ENCODE data around the gene HOXA4.

The HOXA4 gene

DNA sequence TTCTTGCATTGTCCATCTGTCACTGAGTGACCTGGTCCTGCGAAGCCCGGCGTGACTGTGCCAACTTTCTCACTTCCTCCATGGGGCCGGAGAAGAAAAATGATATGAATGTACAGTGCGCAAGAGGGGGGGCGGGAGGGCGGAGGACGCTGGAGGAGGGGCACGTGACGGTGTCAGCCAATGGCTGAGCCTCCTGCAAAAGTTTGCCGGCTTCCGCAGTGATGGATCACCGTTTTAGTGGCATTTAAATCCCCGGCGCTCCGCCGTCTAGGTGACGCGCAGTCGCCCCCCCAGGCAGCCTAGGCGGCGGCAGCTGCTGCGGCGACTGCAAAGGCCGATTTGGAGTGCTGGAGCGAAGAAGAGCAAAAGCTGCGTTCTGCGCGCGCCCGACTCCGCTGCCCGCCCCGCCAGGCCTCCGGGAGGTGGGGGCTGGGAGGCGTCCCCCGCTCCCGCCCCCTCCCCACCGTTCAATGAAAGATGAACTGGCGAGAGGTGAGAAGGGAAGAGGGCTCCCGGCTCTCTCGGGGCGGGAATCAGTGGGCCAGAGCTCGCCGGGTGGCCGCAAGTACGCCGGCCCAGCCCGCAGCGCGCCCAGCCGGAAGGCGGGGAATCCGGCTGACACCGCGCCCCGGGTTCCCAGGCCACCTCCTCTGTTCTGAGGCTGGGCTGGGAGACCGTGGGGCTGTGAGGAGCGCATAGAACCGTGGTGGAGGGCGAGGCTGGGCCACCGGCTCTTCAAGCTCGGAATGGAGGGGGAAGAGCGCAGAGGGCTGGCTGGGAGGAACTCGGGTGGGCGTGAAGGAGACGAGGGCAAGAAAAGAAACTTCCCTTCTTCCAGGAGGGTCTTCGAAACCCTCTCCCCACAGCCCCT is 34.4 kb downstream of the HOXA4 start, which contains the start of gene HOXA1:
HOXA1 (minus strand) TSS at position 104 of the 871 bp plus-strand sequence; CDS start at position 16, 88 bp downstream.
- no peaks in the 10 kb centered on the region for H3K27me3 ChIP-seq (ENCODE audit: control insufficient read depth in 1 of 2, insufficient read depth in 1 of 2, low read length in 2 of 2)
- H3K9ac ChIP-seq (ENCODE audit: low read length) = peak within 1 kb of the TSS; percentile 96
- peak within 1 kb of the TSS; percentile 58 for H2BK120ac ChIP-seq (ENCODE audit: low read depth, low read length)

DNA sequence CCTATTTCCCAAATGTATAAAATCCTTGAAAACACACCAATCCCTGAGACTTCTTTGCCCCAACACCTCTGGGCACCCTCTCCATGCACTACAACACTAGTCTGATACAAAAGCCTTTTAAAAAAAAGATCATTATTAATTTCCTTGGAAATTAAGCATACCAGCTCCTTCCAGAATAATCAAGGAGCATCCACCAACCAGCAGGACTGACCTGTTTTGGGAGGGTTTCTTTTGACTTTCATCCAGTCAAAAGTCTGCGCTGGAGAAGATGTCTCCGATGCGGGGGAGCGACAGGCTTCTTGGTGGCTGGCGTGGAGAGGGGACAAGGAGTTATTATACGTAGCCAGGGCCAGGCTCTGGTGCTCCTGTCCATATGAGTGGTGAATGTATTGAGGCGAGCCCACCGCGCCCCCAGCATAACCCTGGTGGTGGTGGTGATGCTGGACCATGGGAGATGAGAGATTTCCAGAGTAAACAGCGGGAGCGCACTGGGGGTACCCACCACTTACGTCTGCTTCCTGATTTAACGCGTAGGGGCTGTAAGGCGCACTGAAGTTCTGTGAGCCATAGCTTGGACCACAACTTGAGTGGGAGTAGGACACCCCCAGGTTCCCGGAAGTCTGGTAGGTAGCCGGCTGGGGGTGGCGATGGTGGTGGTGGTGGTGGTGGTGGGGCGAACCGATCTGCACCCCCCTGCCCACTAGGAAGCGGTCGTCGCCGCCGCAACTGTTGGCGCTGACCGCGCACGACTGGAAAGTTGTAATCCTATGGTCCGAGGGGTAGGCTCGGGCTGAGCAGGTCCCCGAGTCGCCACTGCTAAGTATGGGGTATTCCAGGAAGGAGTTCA is 35.3 kb downstream of the HOXA4 start:
- Histone ChIP-seq H3K4me1 (ENCODE audit: control insufficient read depth, insufficient read depth, low read depth, low read length) (peaks cover 9% of the 10 kb centered on the region), H3K4me3 (ENCODE audit: insufficient read depth in 1 of 2, low read depth in 1 of 2, low read length in 2 of 2) (peak overlapping the region; percentile 62 to 92), H2AFZ (ENCODE audit: low read depth, low read length) (no peak overlapping the region), H3K14ac (ENCODE audit: low read length in 2 of 2) (no peak overlapping the region), H3K79me1 (replicated peaks; ENCODE audit: low read length, poor library complexity, severe bottlenecking) (peaks cover 1% of the 10 kb centered on the region), H3K4ac (ENCODE audit: low read depth in 1 of 2, low read length in 2 of 2) (no peak overlapping the region), H3K23ac (ENCODE audit: low read length in 2 of 2) (no peak overlapping the region), H2BK5ac (ENCODE audit: low read depth, low read length, poor library complexity, severe bottlenecking) (no peak overlapping the region), H3K27me3 (ENCODE audit: control insufficient read depth in 1 of 2, insufficient read depth in 1 of 2, low read length in 2 of 2) (no peaks in the 10 kb centered on the region), H2BK120ac (ENCODE audit: low read depth, low read length) (peak overlapping the region; percentile 58), H3K4me2 (ENCODE audit: low read length, poor library complexity, severe bottlenecking) (peak overlapping the region; percentile 96), H4K91ac (ENCODE audit: low read length) (no peak overlapping the region), H3K18ac (ENCODE audit: low read depth in 1 of 2, low read length in 2 of 2) (peak overlapping the region in 1 of 2 experiments; percentile 21), H2AK5ac (ENCODE audit: low read length, severe bottlenecking) (no peak overlapping the region), H3K27ac (ENCODE audit: low read length, poor library complexity, severe bottlenecking) (peak overlapping the region; percentile 52), H3K9ac (ENCODE audit: low read length) (peak overlapping the region; percentile 82), H2BK15ac (ENCODE audit: low read depth, poor library complexity, severe bottlenecking) (peak overlapping the region; percentile 36), H4K8ac (ENCODE audit: low read length) (peak overlapping the region; percentile 32), H3K36me3 (ENCODE audit: control insufficient read depth in 1 of 2, insufficient read depth in 2 of 2, low read depth in 1 of 2, low read length in 2 of 2) (peaks cover 0 to 3% of the 10 kb centered on the region in 2 experiments), H2BK12ac (ENCODE audit: low read length in 2 of 2) (peak overlapping the region in 1 of 2 experiments; percentile 62), H3K9me3 (ENCODE audit: control insufficient read depth, low read length) (no peaks in the 10 kb centered on the region)
- DNase-seq = no peak
- 9% methylated on average over 31 of the region's 33 CpGs for WGBS

More for the DNA sequence above, 34.4 kb downstream of the HOXA4 start, which contains the start of gene HOXA1:
- H3K4me2 ChIP-seq (ENCODE audit: low read length, poor library complexity, severe bottlenecking) = peak within 1 kb of the TSS; percentile 96
- peak within 1 kb of the TSS; percentile 71 to 89 for H3K18ac ChIP-seq (ENCODE audit: low read depth in 1 of 2, low read length in 2 of 2)
- H2AFZ ChIP-seq (ENCODE audit: low read depth, low read length) = peak within 1 kb of the TSS; percentile 52
- no peaks in the 10 kb centered on the region for H3K9me3 ChIP-seq (ENCODE audit: control insufficient read depth, low read length)
- peak within 1 kb of the TSS; percentile 93 for H2BK5ac ChIP-seq (ENCODE audit: low read depth, low read length, poor library complexity, severe bottlenecking)
- H3K27ac ChIP-seq (ENCODE audit: low read length, poor library complexity, severe bottlenecking) = peak within 1 kb of the TSS; percentile 81
- H4K8ac ChIP-seq (ENCODE audit: low read length) = peak within 1 kb of the TSS; percentile 32
- peak; percentile 85 for DNase-seq
- H2AK5ac ChIP-seq (ENCODE audit: low read length, severe bottlenecking) = peak within 1 kb of the TSS; percentile 35
- H3K4me1 ChIP-seq (ENCODE audit: control insufficient read depth, insufficient read depth, low read depth, low read length) = peaks cover 11% of the 10 kb centered on the region
- H2BK15ac ChIP-seq (ENCODE audit: low read depth, poor library complexity, severe bottlenecking) = peak within 1 kb of the TSS; percentile 36
- H3K79me1 ChIP-seq (replicated peaks; ENCODE audit: low read length, poor library complexity, severe bottlenecking) = peaks cover 1% of the 10 kb centered on the region
- peak within 1 kb of the TSS in 1 of 2 experiments; percentile 56 for H3K14ac ChIP-seq (ENCODE audit: low read length in 2 of 2)
- H3K36me3 ChIP-seq (ENCODE audit: control insufficient read depth in 1 of 2, insufficient read depth in 2 of 2, low read depth in 1 of 2, low read length in 2 of 2) = peaks cover 7 to 9% of the 10 kb centered on the region in 2 experiments
- peak within 1 kb of the TSS; percentile 3 for H4K91ac ChIP-seq (ENCODE audit: low read length)
- WGBS = under 1% methylated on average over 43 of the region's 68 CpGs
- peak within 1 kb of the TSS in 1 of 2 experiments; percentile 80 for H3K4ac ChIP-seq (ENCODE audit: low read depth in 1 of 2, low read length in 2 of 2)
- H3K4me3 ChIP-seq (ENCODE audit: insufficient read depth in 1 of 2, low read depth in 1 of 2, low read length in 2 of 2) = peak within 1 kb of the TSS; percentile 85 to 92
- peak within 1 kb of the TSS in 1 of 2 experiments; percentile 95 for H3K23ac ChIP-seq (ENCODE audit: low read length in 2 of 2)
- peak within 1 kb of the TSS; percentile 47 to 62 for H2BK12ac ChIP-seq (ENCODE audit: low read length in 2 of 2)

DNA sequence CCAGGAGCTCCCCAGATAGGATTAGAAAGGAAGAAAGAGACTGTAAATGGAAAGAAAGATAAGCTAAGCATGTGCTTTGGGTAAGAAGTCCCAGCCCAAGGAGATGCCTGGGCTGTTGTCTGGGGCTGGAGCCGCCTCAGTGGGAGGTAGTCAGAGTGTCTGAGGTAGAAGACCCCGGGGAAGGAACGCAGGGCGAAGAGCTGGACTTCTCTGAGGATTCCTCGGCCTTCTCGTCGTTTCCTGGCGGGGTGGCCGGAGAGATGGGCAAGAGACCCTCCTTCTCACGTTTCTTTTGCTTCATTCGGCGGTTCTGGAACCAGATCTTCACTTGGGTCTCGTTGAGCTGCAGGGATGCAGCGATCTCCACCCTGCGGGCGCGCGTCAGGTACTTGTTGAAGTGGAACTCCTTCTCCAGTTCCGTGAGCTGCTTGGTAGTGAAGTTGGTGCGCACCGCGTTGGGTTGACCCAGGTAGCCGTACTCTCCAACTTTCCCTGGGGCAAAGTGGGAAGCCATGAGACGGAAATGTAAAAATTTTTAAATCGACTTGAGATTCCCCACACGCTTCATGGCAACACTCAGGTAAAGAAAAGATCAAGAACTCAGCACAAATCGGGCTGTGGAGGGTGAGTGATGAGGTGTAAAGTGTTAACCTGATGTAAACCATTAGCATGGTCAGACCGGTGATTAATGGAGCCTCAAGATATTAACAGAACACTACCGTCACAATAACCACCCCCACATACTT is 36.1 kb downstream of the HOXA4 start:
- peak overlapping the region in 1 of 2 experiments; percentile 92 for H3K4me3 ChIP-seq (ENCODE audit: insufficient read depth in 1 of 2, low read depth in 1 of 2, low read length in 2 of 2)
- no peak for DNase-seq
- H3K4ac ChIP-seq (ENCODE audit: low read depth in 1 of 2, low read length in 2 of 2) = no peak overlapping the region
- H3K27ac ChIP-seq (ENCODE audit: low read length, poor library complexity, severe bottlenecking) = no peak overlapping the region
- H3K36me3 ChIP-seq (ENCODE audit: control insufficient read depth in 1 of 2, insufficient read depth in 2 of 2, low read depth in 1 of 2, low read length in 2 of 2) = peaks cover 0 to 3% of the 10 kb centered on the region in 2 experiments
- 41% methylated on average over 28 of the region's 29 CpGs for WGBS
- H3K9me3 ChIP-seq (ENCODE audit: control insufficient read depth, low read length) = no peaks in the 10 kb centered on the region
- H4K8ac ChIP-seq (ENCODE audit: low read length) = no peak overlapping the region
- H3K79me1 ChIP-seq (replicated peaks; ENCODE audit: low read length, poor library complexity, severe bottlenecking) = peaks cover 1% of the 10 kb centered on the region
- H3K4me2 ChIP-seq (ENCODE audit: low read length, poor library complexity, severe bottlenecking) = peak overlapping the region; percentile 96
- no peak overlapping the region for H3K18ac ChIP-seq (ENCODE audit: low read depth in 1 of 2, low read length in 2 of 2)
- H4K91ac ChIP-seq (ENCODE audit: low read length) = no peak overlapping the region
- H3K14ac ChIP-seq (ENCODE audit: low read length in 2 of 2) = no peak overlapping the region
- H2BK120ac ChIP-seq (ENCODE audit: low read depth, low read length) = no peak overlapping the region
- no peak overlapping the region for H3K23ac ChIP-seq (ENCODE audit: low read length in 2 of 2)
- no peak overlapping the region for H2BK12ac ChIP-seq (ENCODE audit: low read length in 2 of 2)
- no peak overlapping the region for H2BK15ac ChIP-seq (ENCODE audit: low read depth, poor library complexity, severe bottlenecking)
- no peak overlapping the region for H2BK5ac ChIP-seq (ENCODE audit: low read depth, low read length, poor library complexity, severe bottlenecking)
- H2AFZ ChIP-seq (ENCODE audit: low read depth, low read length) = no peak overlapping the region
- H3K9ac ChIP-seq (ENCODE audit: low read length) = peak overlapping the region; percentile 82
- no peak overlapping the region for H2AK5ac ChIP-seq (ENCODE audit: low read length, severe bottlenecking)
- no peaks in the 10 kb centered on the region for H3K27me3 ChIP-seq (ENCODE audit: control insufficient read depth in 1 of 2, insufficient read depth in 1 of 2, low read length in 2 of 2)
- H3K4me1 ChIP-seq (ENCODE audit: control insufficient read depth, insufficient read depth, low read depth, low read length) = peaks cover 9% of the 10 kb centered on the region
